ENCODE results near the gene PLXNA4. TPM values are rescaled to one million over a fixed set of nuclear protein-coding genes. Genes with fewer than 3 reads are reported as not detected.

The PLXNA4 gene
- total and polyA plus RNA-seq, 2 experiments from 2014 or later: 1.9 to 4.8 TPM

DNA sequence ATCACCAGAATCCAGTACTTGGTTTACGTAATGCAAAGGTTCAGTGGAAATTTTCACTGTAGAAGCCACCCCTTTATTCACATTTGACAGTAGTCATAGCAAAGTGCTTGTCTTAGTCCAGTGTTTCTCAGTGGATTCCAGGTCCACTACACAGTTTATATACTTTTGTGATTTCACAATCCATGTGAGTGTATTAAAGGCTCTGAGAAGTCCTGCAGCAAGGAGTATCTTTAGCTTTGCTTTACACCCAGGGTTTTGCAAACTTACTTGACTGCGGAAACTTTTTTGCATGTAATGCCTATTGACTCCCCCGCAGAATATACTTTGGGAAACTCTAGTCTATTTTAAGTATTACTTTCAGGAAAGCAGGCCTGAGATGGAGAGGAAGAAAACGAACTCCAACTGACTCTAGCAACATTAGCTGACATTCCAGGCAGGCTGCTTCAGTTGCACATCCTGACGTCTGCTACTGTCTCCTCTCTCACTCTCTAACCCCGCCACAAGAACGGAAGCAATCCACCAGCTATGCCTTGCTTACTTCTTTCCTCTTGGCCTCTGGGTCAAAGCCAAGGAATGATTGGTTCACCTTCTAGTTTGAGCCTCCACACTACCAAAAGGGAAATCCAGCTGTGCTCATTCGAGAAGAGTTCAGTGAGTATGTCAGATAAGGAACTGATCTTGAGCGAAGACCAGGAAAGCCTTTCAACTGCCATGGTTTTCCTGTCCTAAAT, 6.2 kb downstream of the PLXNA4 start:
- Histone ChIP-seq H3K36me3 (replicated peaks; ENCODE audit: insufficient read depth, low read depth) (no peaks in the 10 kb centered on the region), H3K4me3 (no peak overlapping the region), H4K20me1 (ENCODE audit: insufficient read depth, poor library complexity, severe bottlenecking) (no peaks in the 10 kb centered on the region), H3K79me2 (no peaks in the 10 kb centered on the region), H3K9me2 (replicated peaks; ENCODE audit: insufficient read depth) (no peaks in the 10 kb centered on the region), H3K4me1 (ENCODE audit: insufficient read depth) (no peaks in the 10 kb centered on the region), H3K4me2 (no peak overlapping the region), H3K27ac (no peak overlapping the region), H3K9me3 (ENCODE audit: low read depth) (no peaks in the 10 kb centered on the region), H2AFZ (no peak overlapping the region), H3K27me3 (peaks cover 81% of the 10 kb centered on the region)
- TF ChIP-seq EZH2 (IDR thresholded peaks at IDR 0.05; ENCODE audit: borderline replicate concordance) (no peak), EZH2phosphoT487 (IDR thresholded peaks at IDR 0.05; ENCODE audit: low read depth, severe bottlenecking, unreplicated experiment) (no peak)
- TF ChIP-seq, protein P1, sequence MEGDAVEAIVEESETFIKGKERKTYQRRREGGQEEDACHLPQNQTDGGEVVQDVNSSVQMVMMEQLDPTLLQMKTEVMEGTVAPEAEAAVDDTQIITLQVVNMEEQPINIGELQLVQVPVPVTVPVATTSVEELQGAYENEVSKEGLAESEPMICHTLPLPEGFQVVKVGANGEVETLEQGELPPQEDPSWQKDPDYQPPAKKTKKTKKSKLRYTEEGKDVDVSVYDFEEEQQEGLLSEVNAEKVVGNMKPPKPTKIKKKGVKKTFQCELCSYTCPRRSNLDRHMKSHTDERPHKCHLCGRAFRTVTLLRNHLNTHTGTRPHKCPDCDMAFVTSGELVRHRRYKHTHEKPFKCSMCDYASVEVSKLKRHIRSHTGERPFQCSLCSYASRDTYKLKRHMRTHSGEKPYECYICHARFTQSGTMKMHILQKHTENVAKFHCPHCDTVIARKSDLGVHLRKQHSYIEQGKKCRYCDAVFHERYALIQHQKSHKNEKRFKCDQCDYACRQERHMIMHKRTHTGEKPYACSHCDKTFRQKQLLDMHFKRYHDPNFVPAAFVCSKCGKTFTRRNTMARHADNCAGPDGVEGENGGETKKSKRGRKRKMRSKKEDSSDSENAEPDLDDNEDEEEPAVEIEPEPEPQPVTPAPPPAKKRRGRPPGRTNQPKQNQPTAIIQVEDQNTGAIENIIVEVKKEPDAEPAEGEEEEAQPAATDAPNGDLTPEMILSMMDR (IDR thresholded peaks at IDR 0.05; ENCODE audit: poor library complexity): no peak
- WGBS (ENCODE audit: low lambda C conversion rate, missing lambda C conversion rate): 73% methylated on average over 9 of the region's 9 CpGs
- DNase-seq (ENCODE audit: low spot score): no peak

DNA sequence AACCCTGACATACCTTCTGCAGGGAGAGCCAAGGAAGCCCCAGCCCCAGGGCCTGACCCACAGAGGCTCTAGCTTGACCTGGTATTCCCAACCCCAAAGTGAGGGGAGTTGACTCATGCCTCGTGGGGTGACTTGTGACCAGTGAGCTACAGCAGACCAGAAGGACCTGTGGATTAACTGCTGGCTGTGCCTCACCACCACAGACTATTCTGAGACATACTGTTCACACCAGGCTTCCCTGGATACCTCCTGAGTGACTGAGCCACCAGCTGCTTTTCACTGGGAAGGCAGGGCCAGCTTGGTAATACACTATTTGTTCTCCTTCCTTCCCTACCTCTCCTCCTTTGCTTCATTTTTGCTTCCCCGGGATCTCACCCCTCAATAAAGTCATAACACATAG, 7.3 kb downstream of the PLXNA4 start:
- no peak for DNase-seq (ENCODE audit: low spot score)
- H3K4me1 ChIP-seq (ENCODE audit: insufficient read depth): no peaks in the 10 kb centered on the region
- no peaks in the 10 kb centered on the region for H3K36me3 ChIP-seq (replicated peaks; ENCODE audit: insufficient read depth, low read depth)
- H3K9me2 ChIP-seq (replicated peaks; ENCODE audit: insufficient read depth): no peaks in the 10 kb centered on the region
- H3K27me3 ChIP-seq: peaks cover 81% of the 10 kb centered on the region
- WGBS (ENCODE audit: low lambda C conversion rate, missing lambda C conversion rate): 75% methylated on average over 2 of the region's 2 CpGs
- H3K79me2 ChIP-seq: no peaks in the 10 kb centered on the region
- H2AFZ ChIP-seq: no peak overlapping the region
- no peaks in the 10 kb centered on the region for H4K20me1 ChIP-seq (ENCODE audit: insufficient read depth, poor library complexity, severe bottlenecking)
- TF ChIP-seq EZH2 (IDR thresholded peaks at IDR 0.05; ENCODE audit: borderline replicate concordance) (no peak), EZH2phosphoT487 (IDR thresholded peaks at IDR 0.05; ENCODE audit: low read depth, severe bottlenecking, unreplicated experiment) (no peak)
- TF ChIP-seq, protein P1 (IDR thresholded peaks at IDR 0.05; ENCODE audit: poor library complexity): no peak
- H3K4me2 ChIP-seq: no peak overlapping the region
- no peak overlapping the region for H3K4me3 ChIP-seq
- H3K9me3 ChIP-seq (ENCODE audit: low read depth): no peaks in the 10 kb centered on the region
- no peak overlapping the region for H3K27ac ChIP-seq

DNA sequence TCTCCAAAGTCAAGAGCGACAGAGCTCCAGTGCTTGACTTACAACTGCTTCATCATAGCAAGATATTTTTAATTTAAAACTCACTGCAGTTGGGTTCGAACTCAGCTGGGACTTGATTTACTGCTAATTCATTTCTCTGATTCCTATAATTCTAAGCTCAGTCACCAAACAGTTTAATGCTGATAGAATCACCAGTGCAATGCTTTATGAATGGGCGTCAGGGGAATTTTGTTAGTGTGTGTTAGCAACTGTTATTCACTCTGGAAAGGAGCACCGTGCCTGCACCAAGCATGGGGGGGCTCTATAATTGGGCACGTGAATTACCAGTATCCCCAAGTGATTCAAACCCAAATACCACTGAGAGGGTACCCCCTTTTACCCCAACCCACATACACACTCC, 10.4 kb downstream of the PLXNA4 start:
- no peak overlapping the region for H2AFZ ChIP-seq
- H3K4me3 ChIP-seq: no peak overlapping the region
- no peak for DNase-seq (ENCODE audit: low spot score)
- H3K27me3 ChIP-seq: peaks cover 61% of the 10 kb centered on the region
- no peak overlapping the region for H3K27ac ChIP-seq
- H3K4me1 ChIP-seq (ENCODE audit: insufficient read depth): no peaks in the 10 kb centered on the region
- TF ChIP-seq EZH2phosphoT487 (IDR thresholded peaks at IDR 0.05; ENCODE audit: low read depth, severe bottlenecking, unreplicated experiment) (no peak), EZH2 (IDR thresholded peaks at IDR 0.05; ENCODE audit: borderline replicate concordance) (no peak)
- TF ChIP-seq, protein P1 (IDR thresholded peaks at IDR 0.05; ENCODE audit: poor library complexity): no peak
- H4K20me1 ChIP-seq (ENCODE audit: insufficient read depth, poor library complexity, severe bottlenecking): no peaks in the 10 kb centered on the region
- no peak overlapping the region for H3K4me2 ChIP-seq
- no peaks in the 10 kb centered on the region for H3K9me2 ChIP-seq (replicated peaks; ENCODE audit: insufficient read depth)
- no peaks in the 10 kb centered on the region for H3K36me3 ChIP-seq (replicated peaks; ENCODE audit: insufficient read depth, low read depth)
- H3K9me3 ChIP-seq (ENCODE audit: low read depth): no peaks in the 10 kb centered on the region
- 84% methylated on average over 5 of the region's 5 CpGs for WGBS (ENCODE audit: low lambda C conversion rate, missing lambda C conversion rate)
- H3K79me2 ChIP-seq: no peaks in the 10 kb centered on the region

All from hepatocyte (in vitro differentiated cells).